ENCODE data around the gene HAGH.

DNA sequence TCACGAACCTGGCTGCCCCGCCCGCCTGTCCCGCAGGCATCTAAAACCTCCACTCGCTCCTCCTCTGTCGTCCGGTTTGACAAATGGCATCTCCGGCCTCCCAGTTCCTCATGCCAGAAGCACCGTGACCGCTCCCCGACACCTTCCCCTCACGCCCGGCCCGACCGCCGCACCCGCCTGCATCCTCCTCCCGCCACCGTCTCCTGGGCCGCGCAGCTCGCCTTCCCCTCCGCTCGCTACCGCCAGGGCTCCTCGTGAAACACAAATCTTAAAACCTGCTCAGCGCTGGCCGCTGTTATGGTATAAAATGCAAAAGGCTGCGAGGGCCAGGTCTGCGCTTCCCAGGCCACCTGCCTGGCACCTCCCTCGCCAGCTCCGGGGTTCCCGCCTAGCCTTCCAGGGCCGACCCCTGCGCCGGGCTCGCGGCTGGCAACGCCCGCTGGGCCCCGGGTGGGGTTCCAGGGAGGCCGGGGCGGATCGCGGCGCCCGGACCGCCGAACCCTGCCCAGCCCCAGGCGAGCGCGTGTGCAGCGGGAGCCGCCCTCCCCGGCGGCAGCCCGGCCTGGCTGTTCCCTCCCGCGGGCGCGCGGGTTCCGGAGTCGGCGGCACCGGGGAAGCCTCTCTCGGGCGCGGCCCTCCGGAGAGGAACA lies 44.7 kb downstream of the HAGH start:
- TF ChIP-seq TCF7L2 (IDR thresholded peaks at IDR 0.05; ENCODE audit: borderline replicate concordance, low read depth, low read length) (no peak), ZNF777 (tag by site-specific recombination; IDR thresholded peaks at IDR 0.05; ENCODE audit: borderline replicate concordance) (no peak), YY1 (tag by site-specific recombination; IDR thresholded peaks at IDR 0.05) (no peak)
- TF ChIP-seq, protein P1, sequence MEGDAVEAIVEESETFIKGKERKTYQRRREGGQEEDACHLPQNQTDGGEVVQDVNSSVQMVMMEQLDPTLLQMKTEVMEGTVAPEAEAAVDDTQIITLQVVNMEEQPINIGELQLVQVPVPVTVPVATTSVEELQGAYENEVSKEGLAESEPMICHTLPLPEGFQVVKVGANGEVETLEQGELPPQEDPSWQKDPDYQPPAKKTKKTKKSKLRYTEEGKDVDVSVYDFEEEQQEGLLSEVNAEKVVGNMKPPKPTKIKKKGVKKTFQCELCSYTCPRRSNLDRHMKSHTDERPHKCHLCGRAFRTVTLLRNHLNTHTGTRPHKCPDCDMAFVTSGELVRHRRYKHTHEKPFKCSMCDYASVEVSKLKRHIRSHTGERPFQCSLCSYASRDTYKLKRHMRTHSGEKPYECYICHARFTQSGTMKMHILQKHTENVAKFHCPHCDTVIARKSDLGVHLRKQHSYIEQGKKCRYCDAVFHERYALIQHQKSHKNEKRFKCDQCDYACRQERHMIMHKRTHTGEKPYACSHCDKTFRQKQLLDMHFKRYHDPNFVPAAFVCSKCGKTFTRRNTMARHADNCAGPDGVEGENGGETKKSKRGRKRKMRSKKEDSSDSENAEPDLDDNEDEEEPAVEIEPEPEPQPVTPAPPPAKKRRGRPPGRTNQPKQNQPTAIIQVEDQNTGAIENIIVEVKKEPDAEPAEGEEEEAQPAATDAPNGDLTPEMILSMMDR (tag by site-specific recombination; IDR thresholded peaks at IDR 0.05) = peak; percentile 63

All from HEK293 (cell line).